Cardiac muscle cell (in vitro differentiated cells and primary cell): ENCODE data around the gene CDK5RAP2. TPM values are rescaled to one million over a fixed set of nuclear protein-coding genes. Genes with fewer than 3 reads are reported as not detected.
"Not testable (repeated sequence)": the region's sequence is repeated elsewhere in the genome, so short reads cannot be mapped to it uniquely, and the experiment has no call there.

Source experiments
- DNase-seq, 2 donors: peaks; one replicate each; pipeline versions ENCODE4 v3.0.0 to v3.0.0-alpha.2; 2010 to 2017; ENCODE audit warnings: low read depth in 1 of 2, low spot score in 1 of 2
- H3K27ac ChIP-seq: fragments of 200-600 bp; sonication (generic); 2 replicates; pipeline ENCODE4 v1.5.1; 2016
- H3K27me3 ChIP-seq: fragments of 200-600 bp; sonication (generic); 2 replicates; pipeline ENCODE4 v1.6.0; 2016; ENCODE audit warnings: control low read depth
- H3K36me3 ChIP-seq: fragments of 200-600 bp; sonication (generic); 2 replicates; pipeline ENCODE4 v1.5.1; 2016; ENCODE audit warnings: control low read depth
- H3K4me1 ChIP-seq: fragments of 200-600 bp; sonication (generic); 2 replicates; pipeline ENCODE4 v1.8.1; 2017; ENCODE audit warnings: low read depth, mild to moderate bottlenecking, mixed run types
- H3K4me3 ChIP-seq: fragments of 200-600 bp; sonication (generic); 2 replicates; pipeline ENCODE4 v1.5.1; 2016; ENCODE audit warnings: mild to moderate bottlenecking
- H3K9me3 ChIP-seq: fragments of 200-600 bp; sonication (generic); 2 replicates; pipeline ENCODE4 v1.5.1; 2017; ENCODE audit warnings: low read depth, mild to moderate bottlenecking, control low read depth
- polyA plus RNA-seq: library from polyadenylated mRNA; unstranded; fragments of >200 nt; fragmentation: Nextera tagmentation; extraction: Ambion mirVana; gene quantifications from 2 replicates; pipeline ENCODE4 v1.2.1, GENCODE V29; 2016
- total RNA-seq: library from RNA; depleted of rRNA; stranded (reverse); fragments of >200 nt; gene quantifications from 2 replicates; pipeline ENCODE4 v1.2.3, GENCODE V29; 2016
- TF ChIP-seq, protein P1 (sequence below): IDR thresholded peaks from 2 replicates; pipeline ENCODE4 v1.5.1; 2012; ENCODE audit warnings: low read depth, mild to moderate bottlenecking, low read length

The CDK5RAP2 gene
- total and polyA plus RNA-seq, 2 experiments from 2014 or later: 33.5 to 60.4 TPM

DNA sequence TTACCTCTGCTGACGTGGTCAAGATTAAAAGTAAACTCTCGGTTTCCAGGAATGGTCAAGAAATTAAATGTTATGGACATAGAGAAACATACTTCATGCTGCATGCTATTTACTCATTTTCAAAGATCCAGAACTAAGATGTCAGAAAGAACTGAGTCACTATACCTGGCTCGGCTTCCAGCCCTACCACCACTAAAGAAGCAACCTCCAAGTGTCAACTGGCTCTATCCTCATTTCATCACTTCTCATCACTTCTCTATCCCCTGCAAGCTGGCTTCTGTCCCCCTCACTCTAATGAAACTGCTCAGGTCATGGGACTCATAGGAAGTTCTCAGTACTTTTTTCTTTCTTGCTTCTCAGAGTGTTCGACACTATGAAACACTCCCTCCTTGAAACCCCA is 116.2 kb downstream of the CDK5RAP2 start:
- no peaks in the 10 kb centered on the region for H3K36me3 ChIP-seq
- no peak for DNase-seq
- H3K27ac ChIP-seq: no peak overlapping the region
- no peaks in the 10 kb centered on the region for H3K4me1 ChIP-seq
- TF ChIP-seq, protein P1, sequence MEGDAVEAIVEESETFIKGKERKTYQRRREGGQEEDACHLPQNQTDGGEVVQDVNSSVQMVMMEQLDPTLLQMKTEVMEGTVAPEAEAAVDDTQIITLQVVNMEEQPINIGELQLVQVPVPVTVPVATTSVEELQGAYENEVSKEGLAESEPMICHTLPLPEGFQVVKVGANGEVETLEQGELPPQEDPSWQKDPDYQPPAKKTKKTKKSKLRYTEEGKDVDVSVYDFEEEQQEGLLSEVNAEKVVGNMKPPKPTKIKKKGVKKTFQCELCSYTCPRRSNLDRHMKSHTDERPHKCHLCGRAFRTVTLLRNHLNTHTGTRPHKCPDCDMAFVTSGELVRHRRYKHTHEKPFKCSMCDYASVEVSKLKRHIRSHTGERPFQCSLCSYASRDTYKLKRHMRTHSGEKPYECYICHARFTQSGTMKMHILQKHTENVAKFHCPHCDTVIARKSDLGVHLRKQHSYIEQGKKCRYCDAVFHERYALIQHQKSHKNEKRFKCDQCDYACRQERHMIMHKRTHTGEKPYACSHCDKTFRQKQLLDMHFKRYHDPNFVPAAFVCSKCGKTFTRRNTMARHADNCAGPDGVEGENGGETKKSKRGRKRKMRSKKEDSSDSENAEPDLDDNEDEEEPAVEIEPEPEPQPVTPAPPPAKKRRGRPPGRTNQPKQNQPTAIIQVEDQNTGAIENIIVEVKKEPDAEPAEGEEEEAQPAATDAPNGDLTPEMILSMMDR: no peak
- H3K27me3 ChIP-seq: no peaks in the 10 kb centered on the region
- no peak overlapping the region for H3K4me3 ChIP-seq
- H3K9me3 ChIP-seq: no peaks in the 10 kb centered on the region

DNA sequence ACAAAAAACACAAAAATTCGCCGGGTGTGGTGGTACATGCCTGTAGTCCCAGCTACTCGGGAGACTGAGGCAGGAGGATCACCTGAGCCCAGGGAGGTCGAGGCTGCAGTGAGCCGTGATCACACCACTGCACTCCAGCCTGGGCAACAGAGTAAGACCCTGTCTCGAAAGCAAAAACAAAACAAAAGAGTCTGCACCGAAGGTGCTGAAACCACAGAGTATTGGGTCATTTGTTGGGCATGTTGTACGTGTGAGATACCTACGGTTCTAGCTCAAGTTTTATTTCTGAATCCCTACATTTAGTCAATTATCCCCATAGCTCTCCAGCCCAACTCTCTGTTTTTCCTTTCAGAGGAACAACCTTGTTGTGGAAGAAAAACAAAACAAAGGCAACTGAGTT is 118.3 kb downstream of the CDK5RAP2 start:
- DNase-seq, H3K27me3 ChIP-seq, H3K4me1 ChIP-seq, H3K4me3 ChIP-seq, H3K36me3 ChIP-seq, H3K27ac ChIP-seq, H3K9me3 ChIP-seq: not testable (repeated sequence)

DNA sequence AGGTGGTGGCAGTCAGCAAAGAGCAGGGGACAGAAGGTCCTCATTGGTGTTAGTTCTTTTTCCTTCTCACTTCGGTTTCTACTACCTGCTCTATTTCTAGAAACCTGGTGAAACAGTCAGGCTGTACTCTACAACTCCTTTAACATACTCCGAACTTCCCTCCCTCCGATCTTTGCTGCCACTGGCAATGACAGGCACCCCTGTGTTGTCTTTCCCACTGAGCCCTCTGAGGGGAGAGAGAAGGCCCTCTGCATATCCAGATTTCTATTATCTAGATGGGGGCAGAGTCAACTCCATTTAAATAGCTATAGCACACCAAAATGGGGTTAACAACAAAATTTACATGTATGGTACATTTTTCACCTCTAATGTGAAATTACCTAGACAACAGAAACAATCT is 123.7 kb downstream of the CDK5RAP2 start:
- TF ChIP-seq, protein P1: no peak
- Histone ChIP-seq H3K4me3 (no peak overlapping the region), H3K27me3 (no peaks in the 10 kb centered on the region), H3K36me3 (peaks cover 2% of the 10 kb centered on the region), H3K27ac (no peak overlapping the region), H3K4me1 (no peaks in the 10 kb centered on the region), H3K9me3 (no peaks in the 10 kb centered on the region)
- DNase-seq: no peak

DNA sequence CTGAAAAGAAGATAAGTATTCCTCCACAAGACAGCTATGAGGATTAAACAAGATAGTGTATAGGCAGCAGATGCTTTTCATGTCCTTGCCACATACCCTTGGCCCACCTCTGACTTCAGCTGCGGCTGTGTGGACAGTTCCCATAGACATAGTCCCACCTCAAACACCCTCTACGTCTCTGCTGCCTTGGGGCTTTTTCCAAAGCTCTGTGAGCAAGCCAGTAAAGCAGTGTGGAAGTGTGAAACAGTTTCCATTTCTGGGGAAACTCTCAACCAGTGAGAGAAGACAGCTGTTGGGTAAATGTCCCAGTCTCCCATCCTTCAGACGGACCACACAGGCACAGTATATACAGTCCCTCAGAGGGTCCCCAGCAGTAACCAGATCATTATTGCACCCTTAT is 125.5 kb downstream of the CDK5RAP2 start:
- DNase-seq: no peak
- Histone ChIP-seq H3K27ac (no peak overlapping the region), H3K9me3 (no peaks in the 10 kb centered on the region), H3K36me3 (peaks cover 2% of the 10 kb centered on the region), H3K4me3 (no peak overlapping the region), H3K4me1 (no peaks in the 10 kb centered on the region), H3K27me3 (no peaks in the 10 kb centered on the region)
- TF ChIP-seq, protein P1: no peak

DNA sequence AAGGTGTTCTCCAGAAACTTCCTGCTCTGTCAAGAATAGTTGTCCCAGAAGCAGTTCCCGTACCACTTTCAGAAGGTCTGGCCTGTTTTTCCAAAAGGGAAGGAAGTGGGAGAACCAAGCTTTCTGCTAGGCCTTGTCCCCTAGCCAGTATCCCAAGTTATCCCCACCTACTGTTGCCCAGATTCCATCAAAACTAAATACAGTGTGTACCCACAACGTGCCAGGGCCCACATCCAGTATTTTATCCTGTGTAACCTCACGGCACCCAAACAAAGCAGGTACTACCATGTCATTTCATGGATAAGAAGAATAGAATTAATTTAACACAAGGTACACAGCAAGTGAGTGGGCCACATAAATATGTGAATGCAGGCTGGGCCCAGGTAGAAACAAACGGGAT is 126.2 kb downstream of the CDK5RAP2 start:
- no peaks in the 10 kb centered on the region for H3K9me3 ChIP-seq
- H3K36me3 ChIP-seq: peaks cover 2% of the 10 kb centered on the region
- no peak overlapping the region for H3K4me3 ChIP-seq
- no peaks in the 10 kb centered on the region for H3K4me1 ChIP-seq
- no peak for DNase-seq
- TF ChIP-seq, protein P1: no peak
- no peaks in the 10 kb centered on the region for H3K27me3 ChIP-seq
- no peak overlapping the region for H3K27ac ChIP-seq

DNA sequence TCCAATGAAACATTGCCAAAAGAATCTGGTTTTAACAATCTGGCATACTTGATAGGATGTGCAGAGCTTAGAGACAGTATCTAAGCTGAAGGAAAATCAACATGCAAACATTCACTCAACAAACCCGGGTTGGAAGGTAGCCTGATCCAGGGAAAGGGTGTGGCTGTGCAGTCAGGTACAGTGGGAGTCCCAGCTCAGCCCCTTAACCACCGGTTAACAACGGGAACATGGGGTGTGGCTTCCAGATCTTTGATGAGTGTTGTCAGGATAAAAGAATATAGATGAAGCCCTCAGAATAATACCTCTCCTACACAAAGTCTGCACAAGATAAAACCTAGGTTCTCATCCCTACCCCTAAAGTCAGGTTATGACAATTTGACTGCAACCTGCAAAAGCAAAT is 127.3 kb downstream of the CDK5RAP2 start:
- DNase-seq: no peak
- TF ChIP-seq, protein P1: no peak
- H3K36me3 ChIP-seq: peaks cover 2% of the 10 kb centered on the region
- no peaks in the 10 kb centered on the region for H3K4me1 ChIP-seq
- no peak overlapping the region for H3K27ac ChIP-seq
- H3K27me3 ChIP-seq: no peaks in the 10 kb centered on the region
- H3K9me3 ChIP-seq: no peaks in the 10 kb centered on the region
- no peak overlapping the region for H3K4me3 ChIP-seq
